HG03064 (cell line): ENCODE data around the gene GLI3.

Experiments used
- ATAC-seq: cut with Tn5 transposase; IDR thresholded peaks from one replicate; pipeline ENCODE4 v1.9.1; 2021; ENCODE audit warnings: low read depth; ENCODE audit not compliant: unreplicated experiment

The GLI3 gene

DNA sequence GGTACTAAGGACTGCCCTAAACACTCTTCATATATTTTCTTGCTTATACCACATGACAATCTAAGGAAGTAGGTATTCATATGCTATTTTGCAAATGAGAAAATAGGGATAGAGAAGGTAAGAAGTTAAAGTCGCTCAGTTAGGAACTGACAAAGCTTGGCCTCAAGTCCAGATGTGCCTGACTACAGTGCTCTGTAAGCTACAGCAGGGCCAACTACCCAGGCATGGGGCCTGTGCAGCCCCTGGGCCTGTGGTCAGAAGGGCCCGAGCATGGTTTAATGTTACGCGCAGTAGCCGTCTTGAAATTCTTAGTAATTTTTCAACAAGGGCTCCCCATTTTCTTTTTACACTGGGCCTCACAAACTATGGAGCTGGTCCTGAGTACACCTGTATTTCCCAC, 146.2 kb downstream of the GLI3 start:
- ATAC-seq, result no peak

DNA sequence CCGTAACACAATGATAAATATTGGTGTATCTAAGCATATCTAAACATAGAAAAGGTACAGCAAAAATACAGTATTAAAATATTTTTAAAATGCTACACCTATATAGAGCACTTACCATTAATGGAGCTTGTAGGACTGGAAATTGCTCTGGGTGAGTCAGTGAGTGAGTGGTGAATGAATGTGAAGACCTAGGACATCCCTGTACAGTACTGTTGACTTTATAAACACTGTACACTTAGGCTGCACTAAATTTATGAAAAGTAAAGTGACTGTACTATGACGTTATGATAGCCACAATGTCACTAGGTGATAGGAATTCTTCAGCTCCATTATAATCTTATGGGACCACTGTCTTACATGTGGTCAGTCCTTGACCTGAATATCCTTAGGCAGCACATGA, 147.0 kb downstream of the GLI3 start:
- no peak for ATAC-seq

DNA sequence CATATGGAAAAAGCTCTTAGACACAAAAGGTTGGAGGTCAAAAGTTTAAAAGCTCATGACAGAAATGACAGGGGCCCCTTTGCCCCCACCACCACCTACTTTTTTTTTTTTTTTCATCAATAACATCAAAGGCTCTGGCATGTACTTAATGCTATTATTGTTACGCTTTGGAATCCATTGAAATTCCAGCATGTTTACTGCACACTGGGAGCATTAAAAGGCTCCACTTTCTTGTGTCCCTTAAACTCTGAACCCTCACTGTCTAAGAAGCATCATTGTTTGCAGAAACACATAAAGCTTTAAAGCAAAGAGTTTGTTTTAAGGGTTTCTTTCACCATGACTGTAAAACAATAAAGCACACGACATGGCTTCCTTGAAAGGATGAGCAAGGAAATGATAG, 149.4 kb downstream of the GLI3 start:
- ATAC-seq, result no peak

DNA sequence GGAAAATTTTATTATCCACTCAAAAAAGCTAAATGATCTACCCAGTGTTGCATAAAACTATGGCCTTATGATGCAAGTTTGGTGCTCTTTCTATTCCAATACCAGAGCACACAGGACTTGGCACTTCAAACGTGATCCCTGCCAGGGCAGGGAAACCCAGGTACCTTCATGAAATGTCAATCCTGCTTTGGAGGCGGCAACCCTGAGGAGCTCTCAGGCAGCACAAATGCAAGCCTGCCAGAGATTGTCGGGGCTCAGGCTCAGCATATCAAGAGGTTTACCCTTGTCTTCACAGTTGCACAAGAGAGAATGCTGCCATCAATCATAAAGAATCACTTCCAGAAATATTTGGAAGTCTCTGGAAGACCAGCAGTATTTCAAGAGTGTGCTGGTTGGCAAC, 151.5 kb downstream of the GLI3 start:
- ATAC-seq, result no peak

DNA sequence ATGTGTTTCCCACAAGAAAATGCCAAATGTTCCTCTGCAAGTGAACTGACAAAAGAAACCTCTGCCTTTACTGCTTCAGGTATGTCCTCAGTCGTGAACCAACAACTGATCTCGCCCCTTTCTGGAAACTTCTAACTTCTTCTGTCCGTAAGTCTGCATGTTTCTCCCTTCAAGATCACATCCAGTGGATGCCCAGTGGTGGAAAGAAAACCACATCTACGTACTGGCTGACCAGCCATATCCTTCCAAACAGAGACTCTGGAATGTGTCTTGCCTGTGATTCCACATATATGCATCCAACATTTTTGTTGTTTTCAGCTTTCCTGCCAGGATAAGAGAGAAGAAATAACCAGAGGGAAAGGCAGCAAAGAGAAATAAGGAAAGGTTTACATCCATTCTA, 152.7 kb downstream of the GLI3 start:
- no peak for ATAC-seq

DNA sequence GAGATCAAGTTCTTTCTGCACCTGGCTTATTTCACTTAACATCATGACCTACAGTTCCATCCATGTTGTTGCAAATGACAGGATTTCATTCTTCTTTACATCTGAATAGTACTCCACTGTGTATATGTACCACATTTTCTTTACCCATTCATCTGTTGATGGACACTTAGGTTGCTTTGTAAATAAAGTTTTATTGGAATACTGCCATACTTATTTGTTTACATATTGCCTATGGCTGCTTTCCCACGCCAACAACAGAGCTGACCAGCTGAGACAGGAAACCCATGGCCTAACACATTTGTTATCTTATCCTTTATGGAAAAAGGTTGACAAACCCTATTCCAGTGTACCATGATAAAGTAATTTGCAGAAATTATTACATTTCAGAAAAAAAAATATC, 153.7 kb downstream of the GLI3 start:
- no peak for ATAC-seq

DNA sequence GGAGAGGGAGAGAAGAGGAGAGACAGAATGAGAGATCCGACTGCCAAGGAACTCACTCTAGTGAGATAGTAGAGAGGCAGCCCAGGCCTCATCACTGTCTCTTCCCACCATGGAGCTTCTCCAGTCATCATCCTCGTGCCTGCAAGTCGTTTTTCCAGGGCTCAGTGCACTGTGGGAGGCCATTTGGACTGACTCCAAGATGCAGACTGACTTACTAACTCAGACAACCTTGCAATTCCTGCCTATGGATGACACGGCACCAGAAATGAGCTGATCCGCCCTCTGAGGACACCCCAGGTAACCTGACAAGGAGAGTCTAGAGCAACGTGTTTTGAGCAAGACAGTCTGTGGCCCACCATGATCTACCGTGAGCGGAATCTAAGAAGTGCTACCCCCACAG, 154.9 kb downstream of the GLI3 start:
- ATAC-seq, result no peak

DNA sequence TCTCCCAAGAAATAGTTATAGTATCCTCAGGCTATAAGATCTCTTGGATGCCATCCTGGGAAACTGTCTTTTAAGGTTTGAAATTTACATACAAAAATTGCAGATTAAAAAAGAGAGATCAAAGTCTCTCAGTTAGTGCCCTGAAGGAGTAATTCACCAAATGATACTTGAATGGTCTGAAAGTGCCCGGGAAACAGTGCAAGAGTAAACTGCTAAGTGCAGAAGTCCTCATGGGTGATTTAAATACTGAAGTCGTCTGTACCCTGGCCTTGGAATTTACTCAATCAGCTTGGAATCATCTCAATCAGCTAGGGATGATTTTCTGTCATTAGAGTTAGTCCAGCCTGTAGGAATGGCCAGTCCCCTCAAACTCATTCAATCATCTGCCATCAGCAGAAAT, 155.3 kb downstream of the GLI3 start:
- ATAC-seq, result no peak

DNA sequence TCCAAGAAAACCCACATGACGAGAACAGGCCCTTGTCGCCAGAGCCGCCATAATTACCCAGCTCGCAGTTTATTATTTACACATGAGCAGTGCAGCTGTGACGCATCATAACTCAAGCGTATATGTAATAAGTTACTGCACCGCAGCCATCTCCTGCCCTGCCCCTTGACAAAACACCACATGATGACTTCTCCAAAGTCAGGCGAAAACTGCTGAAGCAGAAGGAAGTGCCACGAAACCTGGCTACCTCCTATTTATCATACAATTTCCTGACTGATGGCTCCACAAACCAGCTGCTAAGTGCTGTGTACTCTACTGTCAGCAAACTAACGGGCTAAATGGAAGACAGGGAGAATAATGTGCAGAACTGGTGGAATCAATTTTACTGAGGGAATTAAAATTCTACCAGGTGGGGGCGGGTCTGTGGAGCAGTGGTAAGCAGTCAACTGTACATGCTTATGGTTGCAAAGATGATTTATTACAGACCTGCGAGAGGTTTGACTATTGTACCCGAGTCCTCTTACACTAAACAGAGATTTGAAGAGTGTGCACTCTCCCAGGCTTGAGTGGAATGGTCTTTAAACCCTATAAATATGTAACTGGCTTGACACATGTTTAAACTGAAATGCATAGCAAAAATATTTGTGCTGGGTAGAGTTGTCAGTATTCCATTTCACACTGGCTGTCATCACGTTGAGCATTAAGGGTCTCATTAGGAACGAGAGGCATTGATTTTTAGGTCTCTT, 156.0 kb downstream of the GLI3 start:
- no peak for ATAC-seq

DNA sequence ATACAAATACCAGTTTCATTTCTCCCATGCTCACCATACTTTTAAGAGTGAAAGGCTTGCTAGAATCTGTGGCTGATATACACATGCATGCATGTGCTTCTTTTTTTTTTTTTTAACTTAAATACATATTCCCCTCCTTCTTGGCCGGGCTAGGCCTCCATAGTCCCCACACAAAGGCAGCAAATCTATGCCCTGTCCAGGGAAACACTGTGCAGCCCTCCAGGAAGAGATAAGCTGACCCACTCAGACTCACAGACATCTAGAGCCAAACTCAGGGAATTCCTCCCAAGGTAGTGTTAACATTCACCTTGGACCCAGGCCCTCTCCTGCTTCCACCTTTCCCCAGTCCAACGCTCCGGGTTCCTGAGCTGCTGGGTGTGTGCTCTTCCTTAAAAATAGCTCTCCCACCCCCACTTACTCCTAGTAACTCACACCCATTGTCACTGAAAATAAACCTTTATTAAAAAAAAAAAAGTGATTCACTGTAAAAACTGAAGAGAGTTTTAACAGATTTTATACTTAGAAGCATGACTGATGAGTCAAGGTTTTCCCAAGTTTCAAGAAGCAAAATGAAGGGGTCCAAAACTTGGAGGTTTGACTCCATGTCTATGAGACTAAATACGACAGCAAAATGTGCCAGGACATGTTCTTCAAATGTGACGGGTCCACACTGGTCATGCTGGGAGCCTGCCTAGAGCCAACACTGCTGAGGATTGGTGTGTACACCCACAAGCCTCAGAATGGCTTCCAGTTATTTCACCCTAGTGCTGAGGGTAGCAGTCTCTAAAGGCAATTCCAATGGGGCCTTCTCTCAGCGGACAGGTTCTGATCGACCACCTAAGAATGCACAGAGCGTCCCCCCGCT, 159.5 kb downstream of the GLI3 start:
- no peak for ATAC-seq

DNA sequence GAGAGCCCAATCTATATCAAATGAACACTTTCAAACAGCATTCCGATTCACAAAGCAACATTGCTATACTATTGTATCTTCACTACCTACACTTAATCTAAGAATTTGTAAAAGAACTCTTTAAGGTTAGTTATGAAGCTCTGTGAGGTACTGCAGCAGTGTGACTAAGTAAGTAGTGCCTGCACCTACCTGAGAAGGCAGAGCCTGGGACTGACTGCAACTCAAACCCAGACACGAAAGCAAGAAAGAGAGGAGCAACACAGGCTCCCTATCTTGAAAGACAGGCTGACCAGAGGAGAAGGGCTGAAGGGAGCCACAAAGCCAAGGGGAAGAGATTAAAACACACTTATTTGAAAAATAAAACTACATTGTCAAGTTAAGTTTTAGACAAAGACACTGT, 160.1 kb downstream of the GLI3 start:
- ATAC-seq, result no peak

DNA sequence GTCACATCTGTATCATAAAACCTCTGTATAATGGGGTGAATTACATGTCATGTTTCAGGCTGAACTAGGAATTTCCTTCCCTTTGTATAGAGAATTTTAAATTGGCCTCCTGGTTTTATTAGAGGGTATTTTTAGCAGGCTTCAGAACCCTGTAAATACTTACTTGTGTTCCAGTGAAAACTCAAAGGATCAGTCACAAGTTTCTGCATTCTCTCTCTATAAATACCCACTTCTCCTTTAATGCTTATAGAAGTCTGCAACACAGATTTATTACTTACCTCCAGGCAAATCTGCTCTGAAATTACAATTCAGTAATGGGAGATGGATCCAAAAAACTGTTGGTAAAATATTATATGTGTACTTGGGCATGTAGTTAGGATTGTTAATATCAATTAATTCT, 161.6 kb downstream of the GLI3 start:
- ATAC-seq, result no peak

DNA sequence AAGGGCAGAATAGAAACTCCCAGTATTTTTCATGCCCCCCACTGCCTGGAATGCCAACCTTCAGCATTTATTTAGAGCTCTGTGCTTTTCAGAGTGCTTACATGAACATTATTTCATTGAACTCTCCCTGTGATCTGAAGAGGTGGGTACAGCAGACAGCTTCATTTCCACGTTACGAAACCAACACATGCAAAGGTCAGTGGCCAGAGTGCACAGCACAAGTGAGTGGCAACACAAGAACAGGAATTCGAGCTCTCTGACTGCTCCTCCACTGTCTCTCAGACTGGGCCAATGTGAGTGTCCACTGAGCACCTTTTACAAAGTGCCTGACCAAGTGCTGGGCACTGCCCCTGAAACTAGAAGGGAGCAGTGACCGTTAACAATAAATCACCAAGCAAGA, 162.9 kb downstream of the GLI3 start:
- ATAC-seq, result no peak

DNA sequence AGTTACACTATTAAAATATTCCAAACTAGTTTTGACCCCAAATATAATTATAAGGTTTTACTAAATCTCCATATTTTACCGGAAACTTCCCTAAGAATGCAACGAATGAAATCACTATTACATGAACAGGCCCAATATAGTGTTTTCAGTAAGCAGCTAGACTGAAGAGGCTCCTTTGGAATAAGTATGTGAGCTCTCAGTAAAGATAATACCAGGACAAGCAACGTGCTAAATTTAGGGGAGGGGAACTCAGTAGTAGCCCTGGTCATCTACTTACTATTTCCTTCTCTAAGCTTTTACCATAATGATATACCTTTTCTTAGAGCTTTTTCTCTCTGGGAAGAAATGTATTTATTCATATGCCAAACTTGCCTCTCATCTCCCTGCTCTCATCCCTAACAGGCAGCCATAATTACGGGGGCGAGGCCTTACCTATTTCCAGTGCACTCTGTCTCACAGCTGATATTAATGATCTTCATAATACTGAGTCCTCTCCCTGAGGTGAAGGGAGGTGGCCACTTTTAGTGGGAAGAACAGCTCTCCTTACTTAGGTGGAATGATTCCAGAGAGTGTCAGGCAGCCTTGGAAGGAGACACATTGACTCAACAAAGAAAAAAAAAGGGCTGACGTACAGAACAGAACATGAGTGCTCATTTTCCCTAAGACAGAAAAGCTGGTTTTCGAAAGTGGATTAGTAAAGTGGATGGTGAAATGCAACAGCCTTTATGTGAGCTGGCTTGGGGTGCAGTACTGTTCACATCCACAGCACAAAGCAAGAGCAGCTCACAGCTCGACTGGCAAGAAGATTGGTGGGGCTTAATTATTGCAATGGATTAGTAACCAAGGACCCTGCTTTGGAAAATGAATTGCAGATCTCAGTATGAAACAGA, 165.4 kb downstream of the GLI3 start:
- no peak for ATAC-seq

DNA sequence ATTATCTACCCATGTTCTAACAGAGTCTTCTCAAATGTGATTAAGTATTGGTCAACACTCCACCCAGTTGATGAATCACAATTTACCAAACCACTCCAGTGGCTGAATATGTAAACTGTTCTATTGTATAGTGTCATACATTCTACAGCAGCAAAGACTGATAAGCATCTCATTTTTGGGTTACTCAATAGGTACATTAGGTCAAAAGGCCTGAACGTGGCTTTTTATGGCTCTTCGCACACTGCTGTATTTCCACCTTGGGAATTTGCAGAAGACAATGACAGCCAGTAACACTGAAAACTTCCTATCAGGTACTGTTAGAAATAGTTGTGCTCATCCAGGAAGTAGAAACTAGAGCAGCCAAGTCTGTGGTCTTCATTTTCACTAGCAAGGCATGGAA, 166.9 kb downstream of the GLI3 start:
- ATAC-seq, result no peak

DNA sequence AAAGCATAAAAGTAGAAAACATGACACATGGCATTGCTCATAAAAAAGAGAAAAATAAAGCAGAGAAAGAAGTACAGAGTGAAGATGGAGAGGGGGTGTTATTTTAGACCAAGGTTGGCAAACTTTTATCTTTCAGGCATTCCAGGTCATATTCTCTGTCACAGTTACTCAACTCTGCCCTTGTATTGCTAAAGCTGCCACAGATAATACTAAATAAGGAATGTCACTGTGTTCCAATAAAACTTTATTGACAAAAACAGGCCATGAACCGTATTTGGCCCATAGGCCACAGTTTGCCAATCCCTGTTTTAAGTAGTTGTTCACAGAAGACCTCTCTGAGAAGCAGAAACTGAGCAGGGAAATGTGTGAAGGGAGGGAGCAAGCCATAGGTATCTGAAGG, 167.4 kb downstream of the GLI3 start:
- no peak for ATAC-seq

DNA sequence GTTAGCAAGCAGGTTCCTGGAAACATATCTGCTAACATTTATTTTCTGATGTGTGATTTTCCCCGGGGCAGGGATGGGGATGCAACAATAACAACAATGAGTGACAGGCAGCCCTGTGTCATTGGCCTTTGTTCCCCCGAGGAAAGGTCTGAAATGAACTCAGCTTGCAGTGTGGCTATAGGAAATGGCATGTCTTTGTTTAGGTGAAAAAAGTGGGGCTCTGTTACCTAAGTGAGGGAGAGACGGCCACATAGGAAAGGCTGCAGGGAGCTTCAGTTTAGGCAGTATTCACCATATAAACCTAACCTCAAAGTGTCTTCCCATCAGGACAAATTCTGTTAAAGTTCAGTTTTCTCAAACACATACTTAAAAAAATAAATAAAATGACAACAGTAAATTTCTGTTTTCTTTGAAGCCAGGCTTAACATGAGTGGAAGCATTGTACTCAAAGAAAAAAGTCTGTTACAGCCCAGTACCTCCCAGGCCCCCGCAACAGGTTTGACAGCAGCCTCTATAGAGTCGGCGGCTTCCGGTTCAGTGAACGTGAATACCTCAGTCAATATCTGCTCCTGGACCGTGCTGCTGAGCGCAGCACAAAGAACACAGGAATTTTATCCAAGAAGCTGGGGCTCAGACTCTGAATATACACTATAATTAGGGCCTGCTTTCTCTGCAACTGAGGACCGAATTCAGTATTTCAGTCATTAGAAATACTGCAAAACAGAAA, 168.3 kb downstream of the GLI3 start:
- ATAC-seq, result no peak

DNA sequence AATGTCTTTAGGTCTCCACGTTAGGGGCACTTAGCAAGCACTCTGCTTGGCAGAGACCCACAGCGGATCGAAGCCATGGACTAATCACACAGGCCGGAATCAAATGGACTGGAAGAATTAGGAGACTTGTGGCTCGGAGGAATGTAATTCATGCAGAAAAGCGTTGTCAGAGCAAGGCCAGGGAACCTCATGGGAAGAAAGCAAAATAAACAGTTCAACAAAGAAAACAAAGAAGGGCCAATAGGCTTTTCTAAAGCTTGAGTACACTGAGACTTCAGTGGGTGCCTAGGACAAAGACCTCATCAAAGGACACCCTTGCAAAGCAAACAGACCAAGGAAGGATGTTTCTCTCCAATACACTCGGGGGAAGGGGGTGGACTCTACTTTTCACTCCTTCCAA, 171.1 kb downstream of the GLI3 start:
- no peak for ATAC-seq

DNA sequence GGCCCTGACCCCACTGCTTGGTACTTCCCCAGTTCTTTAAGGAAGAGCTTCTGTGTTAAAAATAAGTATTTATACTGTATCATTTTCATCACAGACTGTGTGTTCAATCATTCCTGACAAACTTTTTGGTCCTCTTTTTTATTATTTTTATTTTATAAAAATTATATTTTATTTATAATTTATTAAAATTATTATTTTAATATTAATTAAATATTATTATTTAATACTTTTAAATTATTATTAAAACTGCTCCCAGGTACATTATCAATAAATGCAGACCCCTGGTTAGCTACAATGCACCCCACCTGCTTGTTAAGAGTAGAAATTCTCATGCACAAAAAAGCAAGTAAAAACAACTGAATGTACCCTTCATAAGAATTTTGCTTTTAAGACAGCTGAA, 172.0 kb downstream of the GLI3 start:
- no peak for ATAC-seq

DNA sequence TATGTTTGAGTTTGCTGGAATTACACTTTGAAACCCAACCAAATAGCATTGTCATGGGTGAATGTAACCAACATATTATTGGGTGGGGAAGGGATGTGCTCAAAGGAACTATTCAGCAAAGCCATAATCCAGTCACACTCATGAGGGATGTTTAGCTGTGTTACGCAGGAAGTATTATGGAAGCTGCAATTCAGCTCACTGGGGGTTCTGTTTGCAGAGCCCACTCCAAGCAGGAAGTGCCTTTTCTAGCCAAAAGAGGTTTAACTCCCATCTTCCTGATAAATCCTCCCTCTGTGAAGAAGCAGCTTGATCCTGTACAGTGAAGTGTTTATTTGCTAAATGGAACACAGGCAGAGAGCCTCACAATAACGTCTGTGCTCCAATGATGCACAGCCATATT, 172.5 kb downstream of the GLI3 start:
- ATAC-seq, result no peak

DNA sequence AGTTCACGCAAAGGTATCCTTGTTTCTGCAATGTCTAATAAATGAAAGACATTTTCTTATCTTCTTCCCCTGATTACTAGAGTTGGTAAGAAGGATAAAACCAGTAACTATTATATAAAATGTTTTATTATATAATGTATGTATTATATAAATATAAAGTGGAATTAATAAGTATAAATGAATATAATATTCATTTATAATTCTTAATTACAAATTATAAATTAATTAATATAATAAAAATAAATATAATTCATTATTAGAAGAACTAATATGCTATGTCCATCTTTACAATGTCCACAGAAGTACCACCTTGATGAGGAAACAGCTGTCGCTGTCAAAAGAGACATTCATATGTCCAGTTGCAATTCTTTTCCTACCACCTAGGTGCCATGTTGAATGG, 177.7 kb downstream of the GLI3 start:
- ATAC-seq, result no peak
